ENCODE measurements around the gene ANP32E. TPM values are rescaled to one million over a fixed set of nuclear protein-coding genes. Genes with fewer than 3 reads are reported as not detected.
"Not testable (repeated sequence)": the region's sequence is repeated elsewhere in the genome, so short reads cannot be mapped to it uniquely, and the experiment has no call there.

Gene ANP32E
- total RNA-seq, 2 donors from 2014 or later, result 181 to 187 TPM

DNA sequence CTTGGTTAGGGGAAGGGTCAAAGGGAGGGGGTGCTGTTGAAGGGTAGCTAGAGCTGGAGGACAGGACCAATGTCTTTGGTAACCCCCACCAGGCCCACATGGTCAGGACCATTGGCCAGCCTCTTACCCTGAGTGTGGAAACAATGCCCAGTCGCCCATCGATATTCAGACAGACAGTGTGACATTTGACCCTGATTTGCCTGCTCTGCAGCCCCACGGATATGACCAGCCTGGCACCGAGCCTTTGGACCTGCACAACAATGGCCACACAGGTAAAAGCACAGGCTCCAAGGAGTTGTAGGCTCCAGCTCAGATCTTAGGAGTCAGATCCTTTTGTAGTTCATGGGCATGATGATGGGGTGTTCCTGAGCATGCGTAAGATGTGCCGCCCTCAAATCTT lies 25.5 kb upstream of the ANP32E start:
- Mint-ChIP-seq H3K27ac (no peak overlapping the region), H3K36me3 (no peaks in the 10 kb centered on the region), H3K9me3 (no peaks in the 10 kb centered on the region)
- ATAC-seq, result no peak
- DNase-seq (ENCODE audit: low spot score in 2 of 2), result no peak

DNA sequence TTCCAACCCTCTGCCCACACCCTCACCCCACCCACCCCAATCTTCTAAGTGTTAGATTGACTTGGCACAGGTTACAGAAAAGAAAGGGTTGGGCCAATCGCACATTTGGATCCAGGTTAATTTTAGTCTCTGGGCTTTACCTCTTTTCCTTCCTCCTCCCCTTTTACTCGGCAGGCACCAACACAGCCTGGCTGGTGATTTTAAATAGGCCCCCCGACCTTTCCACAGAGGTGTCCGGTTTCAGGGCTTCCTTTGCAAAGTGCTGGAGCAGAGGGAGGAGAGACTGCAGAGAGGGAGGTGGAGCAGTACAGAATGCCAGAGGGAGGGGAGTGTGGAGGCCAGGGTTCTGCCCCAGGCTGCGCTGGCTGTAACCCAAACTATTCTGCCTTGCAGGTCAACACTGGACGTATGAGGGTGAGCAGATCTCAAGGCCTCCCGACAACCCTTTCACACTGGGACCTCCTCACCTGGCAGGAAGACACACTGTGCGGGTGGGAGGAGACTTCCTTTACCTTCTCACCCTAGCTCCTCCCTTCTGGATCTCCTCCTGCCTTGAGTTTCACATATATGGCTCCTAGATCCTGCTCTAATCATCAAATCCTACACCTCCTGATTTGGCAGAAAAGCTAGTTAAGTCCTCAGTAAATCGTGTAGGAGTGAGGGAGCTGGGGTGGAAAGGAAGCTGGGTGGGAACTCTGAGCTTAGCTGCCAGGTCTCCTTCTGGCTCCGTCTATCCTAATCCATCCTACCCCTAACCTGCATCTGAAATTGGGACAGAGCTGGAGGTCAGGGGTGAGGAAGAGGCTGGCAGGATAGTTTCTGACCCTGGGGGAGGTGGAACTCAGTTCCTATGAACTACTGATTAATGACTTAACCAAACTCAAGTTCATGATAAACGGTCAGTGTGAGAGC lies 24.1 kb upstream of the ANP32E start:
- Mint-ChIP-seq H3K36me3 (no peaks in the 10 kb centered on the region), H3K9me3 (no peaks in the 10 kb centered on the region), H3K27ac (no peak overlapping the region)
- ATAC-seq (no peak), DNase-seq (ENCODE audit: low spot score in 2 of 2) (no peak)

- no peaks in the 10 kb centered on the region for H3K36me3 Mint-ChIP-seq
- no peak for ATAC-seq
- no peak for DNase-seq (ENCODE audit: low spot score in 2 of 2)
Observed at GRCh38 chr1:150259217-150259616, 23.3 kb upstream of the ANP32E start.

DNA sequence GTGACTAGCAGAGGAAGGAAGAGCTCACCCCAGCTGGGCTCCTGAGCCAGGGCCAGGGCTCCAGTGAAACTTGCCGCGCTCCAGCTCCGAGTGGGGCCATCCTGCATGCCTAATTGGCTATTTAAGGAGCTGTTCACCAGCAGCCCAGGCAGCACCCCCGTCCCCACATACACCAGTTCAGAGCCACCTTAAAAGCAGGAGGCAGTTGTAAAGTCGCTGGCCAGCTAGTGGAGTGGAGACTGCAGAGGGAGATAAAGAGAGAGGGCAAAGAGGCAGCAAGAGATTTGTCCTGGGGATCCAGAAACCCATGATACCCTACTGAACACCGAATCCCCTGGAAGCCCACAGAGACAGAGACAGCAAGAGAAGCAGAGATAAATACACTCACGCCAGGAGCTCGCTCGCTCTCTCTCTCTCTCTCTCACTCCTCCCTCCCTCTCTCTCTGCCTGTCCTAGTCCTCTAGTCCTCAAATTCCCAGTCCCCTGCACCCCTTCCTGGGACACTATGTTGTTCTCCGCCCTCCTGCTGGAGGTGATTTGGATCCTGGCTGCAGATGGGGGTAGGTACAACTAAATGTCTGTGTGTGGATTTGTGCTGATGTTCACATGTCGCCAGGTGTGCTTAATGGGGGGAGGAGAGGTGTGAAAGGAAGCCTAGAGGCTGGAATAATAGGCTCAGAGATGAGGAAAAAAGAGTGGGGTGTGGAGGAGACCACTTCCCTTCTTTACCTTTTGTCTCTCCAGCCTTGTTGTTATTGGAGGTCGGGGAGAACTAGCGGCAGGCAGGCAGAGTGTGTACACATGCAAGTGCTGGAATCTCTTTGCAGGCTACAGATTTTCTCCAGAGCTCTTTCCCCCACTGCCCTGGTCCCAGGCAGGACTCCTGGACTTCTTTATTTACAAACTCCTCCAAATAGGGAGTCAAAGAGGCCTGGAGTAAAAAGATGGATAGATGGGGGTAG lies 22.0 kb upstream of the ANP32E start, which contains the start of gene CA14:
Gene CA14, plus strand, starts transcription at position 151 of the 962 bp plus-strand sequence. Its CDS starts 355 bp downstream, at position 506.
- Mint-ChIP-seq H3K9me3 (no peaks in the 10 kb centered on the region), H3K36me3 (no peaks in the 10 kb centered on the region), H3K27ac (no peak within 1 kb of the TSS)
- DNase-seq (ENCODE audit: low spot score in 2 of 2) (no peak), ATAC-seq (no peak)

More at GRCh38 chr1:150259217-150259616, 23.3 kb upstream of the ANP32E start:
- Mint-ChIP-seq H3K27ac (no peak overlapping the region), H3K9me3 (no peaks in the 10 kb centered on the region)

DNA sequence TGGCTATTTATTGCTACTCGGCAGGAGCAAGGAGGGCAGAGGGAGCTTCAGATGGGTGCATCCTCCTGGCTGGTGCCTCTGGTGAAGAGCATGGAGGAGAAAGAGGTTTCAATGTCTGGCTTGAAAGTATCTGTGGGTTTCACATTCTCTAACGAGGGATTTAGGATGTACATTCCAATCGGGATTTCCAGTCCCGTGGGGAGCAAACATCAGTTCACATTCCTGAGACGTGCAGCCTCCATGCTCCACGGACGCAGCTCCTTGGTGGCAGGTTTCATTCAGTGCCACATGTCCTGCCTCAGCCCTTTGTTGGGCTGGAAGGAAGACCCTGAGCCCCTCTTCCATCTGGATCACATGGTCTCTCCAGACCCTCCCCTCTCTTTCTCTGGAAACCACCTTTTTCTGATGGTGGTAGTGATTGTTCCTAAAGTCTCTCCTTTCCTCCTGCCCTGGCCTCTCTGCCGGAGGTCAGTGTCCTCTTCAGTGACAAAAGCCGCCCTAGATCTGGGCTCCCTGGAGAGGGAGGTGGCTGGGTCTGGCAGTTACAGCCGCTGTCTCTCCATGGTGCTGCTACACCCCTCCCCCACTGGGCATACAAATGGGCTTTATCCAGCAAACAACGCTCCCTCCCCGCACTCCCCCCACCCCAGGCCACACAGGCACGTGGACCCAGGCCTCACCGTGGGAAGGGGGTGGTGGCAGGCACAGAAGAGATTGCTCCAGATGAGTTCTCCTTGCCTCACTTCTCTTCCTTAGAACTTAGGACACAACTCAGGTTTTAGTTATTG lies 20.8 kb upstream of the ANP32E start:
- ATAC-seq (no peak), DNase-seq (ENCODE audit: low spot score in 2 of 2) (no peak)
- H3K27ac Mint-ChIP-seq, result no peak overlapping the region
- H3K9me3 Mint-ChIP-seq, result no peaks in the 10 kb centered on the region
- no peaks in the 10 kb centered on the region for H3K36me3 Mint-ChIP-seq

GRCh38 chr1:150256198-150256553 lies 20.3 kb upstream of the ANP32E start:
- ATAC-seq (no peak), DNase-seq (ENCODE audit: low spot score in 2 of 2) (no peak)
- no peaks in the 10 kb centered on the region for H3K9me3 Mint-ChIP-seq
- H3K27ac Mint-ChIP-seq, result peak overlapping the region in 1 of 2 donors; percentile 80
- no peaks in the 10 kb centered on the region for H3K36me3 Mint-ChIP-seq

DNA sequence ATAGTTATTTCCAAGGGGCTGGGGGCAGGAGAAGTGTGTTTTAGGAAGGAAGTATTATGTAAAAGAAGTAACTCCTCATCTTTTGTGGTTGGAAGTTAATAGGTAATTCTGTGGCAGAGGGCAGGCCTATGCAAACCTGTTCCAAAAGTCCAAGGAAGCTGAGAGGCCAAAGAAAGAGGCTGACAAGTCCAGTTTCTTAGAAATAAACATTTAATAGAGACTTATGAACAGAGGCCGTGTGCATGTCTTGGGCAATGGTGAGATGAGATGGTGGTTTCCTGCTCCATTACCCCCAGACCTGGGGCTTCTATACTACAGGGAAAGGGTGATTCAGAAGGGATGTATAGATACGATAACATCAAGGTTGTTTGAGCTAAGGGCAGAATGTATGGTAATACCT lies 14.0 kb upstream of the ANP32E start:
- DNase-seq (ENCODE audit: low spot score in 2 of 2) (no peak), ATAC-seq (no peak)
- Mint-ChIP-seq H3K27ac (no peak overlapping the region), H3K36me3 (no peaks in the 10 kb centered on the region), H3K9me3 (no peaks in the 10 kb centered on the region)

DNA sequence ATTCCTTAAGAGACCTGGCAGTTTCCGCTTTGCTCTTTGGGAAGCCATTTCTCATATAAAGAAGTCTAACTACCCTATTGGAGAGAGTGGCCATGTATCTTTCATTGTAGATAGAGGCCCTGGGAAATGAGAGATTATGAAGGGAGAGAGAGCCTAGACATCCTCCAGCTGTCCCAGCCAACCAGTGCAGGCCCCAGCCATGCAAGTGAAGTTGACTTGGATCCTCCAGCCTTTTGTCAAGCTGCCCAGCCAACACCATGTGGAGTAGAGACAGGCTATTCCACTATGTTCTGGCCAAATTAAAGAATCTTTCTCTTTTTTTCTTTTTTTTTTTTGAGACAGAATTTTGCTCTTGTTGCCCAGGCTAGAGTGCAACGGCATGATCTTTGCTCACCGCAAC lies 7.1 kb upstream of the ANP32E start:
- Mint-ChIP-seq H3K27ac (no peak overlapping the region), H3K9me3 (no peaks in the 10 kb centered on the region), H3K36me3 (no peaks in the 10 kb centered on the region)
- no peak for DNase-seq (ENCODE audit: low spot score in 2 of 2)
- no peak for ATAC-seq

- no peak overlapping the region for H3K27ac Mint-ChIP-seq
Observed at GRCh38 chr1:150237746-150238145, 1.8 kb upstream of the ANP32E start.

DNA sequence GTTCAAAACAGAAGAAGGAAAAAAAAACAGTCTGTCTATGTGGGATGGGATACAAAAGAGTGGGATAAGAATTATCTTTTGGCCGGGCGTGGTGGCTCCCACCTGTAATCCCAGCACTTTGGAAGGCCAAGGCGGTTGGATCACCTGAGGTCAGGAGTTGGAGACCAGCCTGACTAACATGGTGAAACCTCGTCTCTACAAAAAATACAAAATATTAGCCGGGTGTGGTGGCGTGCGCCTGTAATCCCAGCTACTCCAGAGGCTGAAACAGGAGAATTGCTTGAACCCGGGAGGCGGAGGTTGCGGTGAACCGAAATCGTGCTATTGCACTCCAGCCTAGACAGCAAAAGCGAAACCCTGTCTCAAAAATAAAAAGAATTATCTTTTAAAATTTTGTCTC lies 1.3 kb upstream of the ANP32E start:
- not testable (repeated sequence) for ATAC-seq, H3K27ac Mint-ChIP-seq, H3K9me3 Mint-ChIP-seq
- peak in 1 of 2 donors; percentile 50 for DNase-seq (ENCODE audit: low spot score in 2 of 2)
- H3K36me3 Mint-ChIP-seq, result peaks cover 13 to 15% of the 10 kb centered on the region in 2 donors

More at GRCh38 chr1:150237746-150238145, 1.8 kb upstream of the ANP32E start:
- DNase-seq (ENCODE audit: low spot score in 2 of 2), result peak in 1 of 2 donors; percentile 51
- ATAC-seq, result no peak
- H3K9me3 Mint-ChIP-seq, result no peaks in the 10 kb centered on the region
- H3K36me3 Mint-ChIP-seq, result peaks cover 13 to 15% of the 10 kb centered on the region in 2 donors

- no peaks in the 10 kb centered on the region for H3K9me3 Mint-ChIP-seq
- H3K27ac Mint-ChIP-seq, result no peak overlapping the region
- DNase-seq (ENCODE audit: low spot score in 2 of 2), result no peak
- ATAC-seq, result no peak
- peaks cover 13 to 15% of the 10 kb centered on the region in 2 donors for H3K36me3 Mint-ChIP-seq
Observed at GRCh38 chr1:150236614-150237100, 745 bp upstream of the ANP32E start.

- Mint-ChIP-seq H3K9me3 (no peaks in the 10 kb centered on the region), H3K27ac (no peak overlapping the region), H3K36me3 (peaks cover 13 to 15% of the 10 kb centered on the region in 2 donors)
- DNase-seq (ENCODE audit: low spot score in 2 of 2) (no peak), ATAC-seq (peak in 1 of 2 donors; percentile 0)
Observed at GRCh38 chr1:150235294-150235851, 539 bp downstream of the ANP32E start.

- peak; percentile 61 to 69 for ATAC-seq
- DNase-seq (ENCODE audit: low spot score in 2 of 2), result peak; percentile 84 to 92
- H3K9me3 Mint-ChIP-seq, result no peaks in the 10 kb centered on the region
- peaks cover 13 to 15% of the 10 kb centered on the region in 2 donors for H3K36me3 Mint-ChIP-seq
- H3K27ac Mint-ChIP-seq, result peak overlapping the region in 1 of 2 donors; percentile 97
Observed at GRCh38 chr1:150234566-150235293, 1.2 kb downstream of the ANP32E start.

GRCh38 chr1:150234309-150234565 lies 1.7 kb downstream of the ANP32E start:
- DNase-seq (ENCODE audit: low spot score in 2 of 2) (no peak), ATAC-seq (no peak)
- Mint-ChIP-seq H3K36me3 (peaks cover 13 to 15% of the 10 kb centered on the region in 2 donors), H3K27ac (peak overlapping the region in 1 of 2 donors; percentile 97), H3K9me3 (no peaks in the 10 kb centered on the region)

All from activated naive CD4-positive, alpha-beta T cell treated with anti-CD3 and anti-CD28 coated beads, Interleukin-2, amount 50 U/mL, for 72 hours (primary cell).